ENCODE results near the gene CCNA1. TPM values are rescaled to one million over a fixed set of nuclear protein-coding genes. Genes with fewer than 3 reads are reported as not detected.

Gene CCNA1
- total and polyA plus RNA-seq, 12 donors = 0.20 to 1.1 (median 0.38) TPM; not detected in 3

- no peaks in the 10 kb centered on the region for H3K9me3 ChIP-seq
- ATAC-seq (no peak), DNase-seq (no peak)
- 73 to 78% methylated on average over 6 of the region's 6 CpGs for WGBS, 2 donors
- no peaks in the 10 kb centered on the region for H3K4me1 ChIP-seq
- H3K27me3 ChIP-seq = peaks cover 0 to 10% (median under 1%) of the 10 kb centered on the region in 7 donors
- no peak for TF ChIP-seq CTCF (IDR thresholded peaks at IDR 0.05)
- H3K27ac ChIP-seq = no peak overlapping the region
- no peak overlapping the region for H3K4me3 ChIP-seq
- no peaks in the 10 kb centered on the region for H3K36me3 ChIP-seq
- intact Hi-C loops (cut with DNase I) = no loop called here
Measured at GRCh38 chr13:36438594-36439483, 6.5 kb downstream of the CCNA1 start.

- Histone ChIP-seq H3K27ac (no peak overlapping the region), H3K27me3 (peaks cover 0 to 34% (median 7%) of the 10 kb centered on the region in 7 donors), H3K4me3 (no peak overlapping the region), H3K9me3 (no peaks in the 10 kb centered on the region), H3K4me1 (no peaks in the 10 kb centered on the region), H3K36me3 (no peaks in the 10 kb centered on the region)
- 66 to 77% methylated on average over 5 of the region's 5 CpGs for WGBS, 2 donors
- no peak for TF ChIP-seq CTCF (IDR thresholded peaks at IDR 0.05)
- ATAC-seq (no peak), DNase-seq (no peak)
- intact Hi-C loops (cut with DNase I) = no loop called here
Measured at GRCh38 chr13:36445278-36445677, 13.0 kb downstream of the CCNA1 start.

GRCh38 chr13:36445891-36446351 is 13.6 kb downstream of the CCNA1 start:
- DNase-seq (no peak), ATAC-seq (no peak)
- Histone ChIP-seq H3K36me3 (no peaks in the 10 kb centered on the region), H3K4me1 (no peaks in the 10 kb centered on the region), H3K9me3 (no peaks in the 10 kb centered on the region), H3K27ac (no peak overlapping the region), H3K4me3 (no peak overlapping the region), H3K27me3 (peaks cover 0 to 36% (median 7%) of the 10 kb centered on the region in 7 donors)
- intact Hi-C loops (cut with DNase I) = no loop called here
- WGBS, 2 donors = 63 to 84% methylated on average over 2 of the region's 2 CpGs
- no peak for TF ChIP-seq CTCF (IDR thresholded peaks at IDR 0.05)

GRCh38 chr13:36447501-36447900 is 15.2 kb downstream of the CCNA1 start:
- Histone ChIP-seq H3K36me3 (no peaks in the 10 kb centered on the region), H3K27me3 (peaks cover 0 to 47% (median 7%) of the 10 kb centered on the region in 7 donors), H3K4me3 (no peak overlapping the region), H3K4me1 (no peaks in the 10 kb centered on the region), H3K9me3 (no peaks in the 10 kb centered on the region), H3K27ac (no peak overlapping the region)
- 72 to 77% methylated on average over 7 of the region's 7 CpGs for WGBS, 2 donors
- no peak for TF ChIP-seq CTCF (IDR thresholded peaks at IDR 0.05)
- no peak for DNase-seq
- intact Hi-C loops (cut with DNase I) = no loop called here
- ATAC-seq = no peak
